K562 (cell line): ENCODE measurements around the gene CCNQ. TPM values are rescaled to one million over a fixed set of nuclear protein-coding genes. Genes with fewer than 3 reads are reported as not detected.

Experiments
- ATAC-seq: fragments of 200-7000 bp; cut with Tn5 transposase; 3 replicates; pipeline ENCODE4 v1.9.1; 2020; ENCODE audit warnings: moderate library complexity
- BruUV-seq: library from RNA; stranded (reverse); fragments of 400-500 nt; replicated peaks from 2 replicates; lab custom pipeline; 2021; lab: Mats Ljungman, UMichigan
- CTCF ChIA-PET: fragments of 300-600 bp; formaldehyde crosslinking; extraction: SDS; loops from one replicate; lab custom pipeline; 2021; ENCODE audit warnings: low intra/inter-chr PET ratio; lab: Yijun Ruan, JAX
- POLR2A ChIA-PET: fragments of 300-600, 350-650 bp; sonication (Branson Sonifier 250); formaldehyde crosslinking; extraction: SDS; loops from one replicate; lab custom pipeline; 2021; ENCODE audit warnings: antibody characterized with exemption, inconsistent platforms; lab: Yijun Ruan, JAX
- DNase-seq, 4 experiments: peaks; one replicate each; pipeline versions ENCODE4 v3.0.0 to v3.0.0-alpha.2; 2011 to 2018; ENCODE audit warnings: low spot score in 3 of 4, mixed read lengths in 3 of 4; ENCODE audit errors: extremely low read depth in 1 of 4
- FAIRE-seq: peaks from 2 replicates; lab custom pipeline; 2011; peaks lifted over from hg19 to GRCh38; lab: Jason Lieb, UNC
- H2AFZ ChIP-seq: 2 replicates; pipeline ENCODE4 v1.6.0; 2011; ENCODE audit warnings: low read depth, low read length, control low read depth, inconsistent platforms
- H3K27ac ChIP-seq: fragments of 200-600 bp; 3 replicates; pipeline ENCODE4 v1.8.0; 2011; ENCODE audit warnings: low read depth, mild to moderate bottlenecking, control low read depth, inconsistent platforms, low read length, moderate library complexity, mixed read lengths; ENCODE audit errors: extremely low read depth
- H3K27me3 ChIP-seq, 2 experiments: fragments of 300-600 bp in 1 of 2; 2 replicates in 1 of 2; 3 replicates in 1 of 2; pipeline versions ENCODE4 v1.6.0 to v1.8.0; 2011; ENCODE audit warnings: inconsistent platforms in 2 of 2, low read length in 2 of 2, mild to moderate bottlenecking in 1 of 2, mixed read lengths in 1 of 2, moderate library complexity in 1 of 2; ENCODE audit not compliant: control insufficient read depth in 2 of 2, insufficient read depth in 2 of 2
- H3K36me3 ChIP-seq: fragments of 300-600 bp; 3 replicates; pipeline ENCODE4 v1.8.0; 2011; ENCODE audit warnings: mild to moderate bottlenecking, low read length, inconsistent platforms; ENCODE audit not compliant: control insufficient read depth, insufficient read depth
- H3K4me1 ChIP-seq, 2 experiments: fragments of 200-600 bp in 1 of 2; replicated peaks in 1 of 2; 2 replicates in 1 of 2; 3 replicates in 1 of 2; pipeline versions ENCODE4 v1.5.1 to v1.8.0; 2011; ENCODE audit warnings: inconsistent platforms in 2 of 2, low read length in 2 of 2, mild to moderate bottlenecking in 1 of 2, mixed read lengths in 1 of 2, moderate library complexity in 1 of 2; ENCODE audit not compliant: control insufficient read depth in 2 of 2, insufficient read depth in 2 of 2
- H3K4me2 ChIP-seq: 2 replicates; pipeline ENCODE4 v1.6.1; 2011; ENCODE audit warnings: low read length, control low read depth, inconsistent platforms, mixed read lengths; ENCODE audit not compliant: insufficient read depth
- H3K4me3 ChIP-seq: fragments of 200-600 bp; sonication (generic), shearing (Covaris generic); 2 replicates; pipeline ENCODE4 v1.5.1; 2016; ENCODE audit warnings: control low read depth, inconsistent platforms
- H3K79me2 ChIP-seq: fragments of 200-600 bp; 3 replicates; pipeline ENCODE4 v1.8.0; 2011; ENCODE audit warnings: low read length, inconsistent platforms; ENCODE audit not compliant: control insufficient read depth, insufficient read depth
- H3K9ac ChIP-seq, 2 experiments: 2 replicates each; pipeline versions ENCODE4 v1.6.0 to v1.6.1; 2011; ENCODE audit warnings: low read depth in 2 of 2, low read length in 2 of 2, control low read depth in 1 of 2, inconsistent platforms in 1 of 2, mild to moderate bottlenecking in 1 of 2, mixed read lengths in 1 of 2; ENCODE audit not compliant: insufficient read depth in 1 of 2
- H3K9me1 ChIP-seq: one replicate; pipeline ENCODE4 v1.6.0; 2011; ENCODE audit warnings: inconsistent platforms, mild to moderate bottlenecking, low read length, moderate library complexity; ENCODE audit not compliant: control insufficient read depth, insufficient read depth
- H3K9me3 ChIP-seq: replicated peaks from 2 replicates; pipeline ENCODE4 v1.5.1; 2011; ENCODE audit warnings: low read depth, low read length, inconsistent platforms; ENCODE audit not compliant: control insufficient read depth, insufficient read depth
- H4K20me1 ChIP-seq: replicated peaks from 2 replicates; pipeline ENCODE4 v1.6.1; 2011; ENCODE audit warnings: low read length, inconsistent platforms, mixed read lengths; ENCODE audit not compliant: control insufficient read depth, insufficient read depth
- HNRNPL ChIP-seq: fragments of 200-400 bp; formaldehyde crosslinking; IDR thresholded peaks from 2 replicates; pipeline ENCODE4 v1.6.1; 2017; ENCODE audit warnings: low read depth, mild to moderate bottlenecking, low read length
- MITF ChIP-seq: IDR thresholded peaks from 2 replicates; pipeline ENCODE4 v1.6.1; 2014; ENCODE audit warnings: antibody characterized with exemption
- MNT ChIP-seq, 2 experiments: fragments of 450-650 bp; conservative IDR thresholded peaks; 2 replicates each; pipeline ENCODE4 v1.6.1; 2017; ENCODE audit warnings: mild to moderate bottlenecking in 2 of 2, moderate library complexity in 2 of 2
- SMARCA5 ChIP-seq: fragments of 450-650 bp; IDR thresholded peaks from 2 replicates; pipeline ENCODE4 v1.6.1; 2016
- STAG1 ChIP-seq: sonication (generic); formaldehyde crosslinking; IDR thresholded peaks from 2 replicates; pipeline ENCODE4 v1.5.0; 2020; ENCODE audit warnings: missing genetic modification reagents, borderline replicate concordance
- U2AF2 ChIP-seq: fragments of 200-400 bp; formaldehyde crosslinking; optimal IDR thresholded peaks from 2 replicates; pipeline ENCODE3; 2017; ENCODE audit warnings: low read depth, mild to moderate bottlenecking, low read length
- ZC3H8 ChIP-seq: fragments of 450-650 bp; IDR thresholded peaks from 2 replicates; pipeline ENCODE4 v1.6.1; 2017
- ZNF277 ChIP-seq: fragments of 250-450 bp; sonication (Bioruptor Pico); IDR thresholded peaks from 2 replicates; pipeline ENCODE4 v1.8.0; 2022; ENCODE audit warnings: inconsistent platforms, mild to moderate bottlenecking, moderate library complexity, borderline replicate concordance
- ZNF3 ChIP-seq: fragments of 250-450 bp; sonication (Bioruptor Pico); IDR thresholded peaks from 2 replicates; pipeline ENCODE4 v1.5.0; 2021; ENCODE audit warnings: mild to moderate bottlenecking, moderate library complexity
- ZZZ3 ChIP-seq: fragments of 450-650 bp; IDR thresholded peaks from 2 replicates; pipeline ENCODE4 v1.6.1; 2016; ENCODE audit warnings: antibody characterized with exemption, mild to moderate bottlenecking, moderate library complexity
- WGBS: fragments of 100-300 bp; shearing (Covaris generic); methylation state at CpG from one replicate; pipeline ENCODE4 v1.1.6; 2016; ENCODE audit warnings: low coverage, mixed read lengths; ENCODE audit not compliant: insufficient coverage; ENCODE audit errors: missing lambda C conversion rate; 5-methylcytosine and 5-hydroxymethylcytosine counted together
- in situ Hi-C: fragments of 300-500 bp; cut with MboI; formaldehyde crosslinking; loops from 4 replicates; pipeline ENCODE4 v1.15.0; 2018; ENCODE audit warnings: inconsistent platforms, mixed read lengths
- intact Hi-C: fragments of 100-400 bp; cut with micrococcal nuclease; formaldehyde crosslinking; loops from 2 replicates; pipeline ENCODE4 v1.14.2; 2022
- polyA plus RNA-seq, 8 experiments: library from polyadenylated mRNA; depleted of rRNA in 4 of 8; stranded (reverse) in 5 of 8; unstranded in 3 of 8; fragments of >200 nt; fragmentation: Nextera tagmentation in 2 of 8; fragmentation: Illumina TruSeq in 1 of 8; extraction: Ambion mirVana in 2 of 8; extraction: Trizol in 1 of 8; gene quantifications; 2 replicates each; pipeline versions ENCODE4 v1.2.1 to v1.2.3, GENCODE V29; 2011 to 2014; ENCODE audit warnings: inconsistent platforms in 1 of 8, missing spikeins in 1 of 8
- total RNA-seq, 7 experiments: library from RNA; depleted of rRNA in 6 of 7; stranded (reverse); fragments of >200 nt in 6 of 7; fragmentation: Illumina TruSeq in 2 of 7; extraction: Trizol in 2 of 7; gene quantifications; 2 replicates each; pipeline versions ENCODE4 v1.2.1 to v1.2.3, GENCODE V29; 2011 to 2021; ENCODE audit warnings: low replicate concordance in 1 of 7

The CCNQ gene
- total and polyA plus RNA-seq, 9 of the 15 experiments (the other 6 are each of a cell fraction or from before 2014, with no cell fraction given): 0.92 to 53.8 (median 25.3) TPM

- no peak for TF ChIP-seq U2AF2
These were observed 10.7 kb downstream of the CCNQ start (continued) for GRCh38 chrX:153588021-153588781.

GRCh38 chrX:153587342-153587741 lies 11.6 kb downstream of the CCNQ start:
- intact Hi-C loops: no loop called here
- Histone ChIP-seq H2AFZ (no peak overlapping the region), H3K4me1 (peaks cover 0 to 4% of the 10 kb centered on the region in 2 experiments; a peak in 2 of 5 replicates), H3K9ac (no peak overlapping the region), H3K4me2 (no peak overlapping the region), H3K27me3 (no peaks in the 10 kb centered on the region), H3K79me2 (no peaks in the 10 kb centered on the region), H4K20me1 (no peaks in the 10 kb centered on the region), H3K36me3 (peaks cover 31% of the 10 kb centered on the region; the same call in 2 of the 3 replicates), H3K9me1 (no peaks in the 10 kb centered on the region), H3K9me3 (no peaks in the 10 kb centered on the region), H3K4me3 (no peak overlapping the region), H3K27ac (no peak overlapping the region)
- ChIA-PET CTCF (no interaction called here), POLR2A (no interaction called here)
- ATAC-seq (no peak), FAIRE-seq (no peak), DNase-seq (no peak)
- BruUV-seq: no TSS peak
- 92% methylated on average over 10 of the region's 10 CpGs for WGBS
- in situ Hi-C loops: no loop called here
- TF ChIP-seq ZNF277 (CRISPR knock-in tag) (no peak), ZNF3 (CRISPR knock-in tag) (no peak), HNRNPL (no peak), MNT (conservative IDR thresholded peaks at IDR 0.05) (no peak), ZZZ3 (no peak), ZC3H8 (no peak), MITF (no peak), SMARCA5 (no peak), STAG1 (CRISPR knock-in tag) (no peak)
